Measurements from ENCODE around the gene GPR176. TPM values are rescaled to one million over a fixed set of nuclear protein-coding genes. Genes with fewer than 3 reads are reported as not detected.

Gene GPR176
- total RNA-seq, 1 experiment from 2014 or later: 1.7 TPM

DNA sequence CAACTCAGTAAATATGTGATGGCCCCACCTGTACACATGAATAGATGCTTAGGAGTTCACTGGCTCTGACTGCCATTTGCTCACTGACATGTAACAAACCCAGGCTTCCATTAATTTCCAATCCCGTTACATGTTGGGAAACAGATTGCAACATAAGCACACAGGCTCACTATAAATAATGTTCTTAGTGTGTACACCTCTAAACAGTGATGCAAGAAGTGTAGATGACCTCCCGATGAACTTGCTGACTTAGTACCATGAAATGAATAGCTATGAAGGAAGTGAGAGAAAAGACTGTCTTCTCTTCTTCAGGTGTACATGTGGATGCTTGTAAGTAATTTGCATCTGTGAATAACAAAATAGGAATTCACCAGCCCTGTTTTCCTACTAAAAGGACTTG, 116.0 kb downstream of the GPR176 start:
- DNase-seq (ENCODE audit: low spot score): no peak

DNA sequence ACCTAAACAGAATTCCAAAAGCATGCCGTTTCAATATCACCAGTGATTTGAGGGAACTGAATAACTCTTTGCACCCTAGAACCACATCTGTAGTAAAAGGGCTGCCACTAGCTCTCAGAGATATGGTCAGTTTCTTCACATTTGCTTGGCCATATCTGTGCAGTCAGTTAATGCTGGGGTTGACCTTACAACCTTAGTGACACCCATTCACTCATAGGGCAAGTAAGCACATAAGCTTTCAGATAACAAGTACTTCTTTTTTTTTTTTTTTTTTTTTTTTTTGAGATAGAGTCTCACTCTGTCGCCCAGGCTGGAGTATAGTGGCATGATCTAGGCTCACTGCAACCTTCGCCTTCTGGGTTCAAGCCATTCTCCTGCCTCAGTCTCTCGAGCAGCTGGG, 117.0 kb downstream of the GPR176 start:
- no peak for DNase-seq (ENCODE audit: low spot score)

- DNase-seq (ENCODE audit: low spot score): peak; percentile 71
These were observed 118.3 kb downstream of the GPR176 start for GRCh38 chr15:39801641-39802309.

- DNase-seq (ENCODE audit: low spot score): no peak
These were observed 120.5 kb downstream of the GPR176 start for GRCh38 chr15:39799552-39800011.

GRCh38 chr15:39798382-39798781, 121.7 kb downstream of the GPR176 start:
- no peak for DNase-seq (ENCODE audit: low spot score)

- no peak for DNase-seq (ENCODE audit: low spot score)
These were observed 122.7 kb downstream of the GPR176 start for GRCh38 chr15:39797407-39797806.

DNA sequence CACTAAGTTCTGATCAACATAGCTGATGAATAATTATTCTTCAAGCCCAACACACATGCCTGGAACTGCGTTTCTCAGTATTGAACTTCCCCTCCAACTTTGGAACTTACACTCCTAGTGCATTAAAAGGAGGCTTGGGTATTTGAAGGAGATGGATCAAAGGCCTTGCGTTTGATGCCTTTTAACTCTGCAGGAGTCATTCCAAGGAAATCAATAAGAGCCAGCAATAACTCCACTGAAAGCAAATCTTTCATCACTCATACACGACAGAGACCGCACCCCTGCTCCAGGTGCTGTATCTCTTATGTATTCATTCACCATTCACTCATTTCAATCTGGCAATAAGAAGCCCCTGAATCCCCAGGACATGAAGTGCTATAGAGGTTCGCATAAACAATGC, 123.5 kb downstream of the GPR176 start:
- DNase-seq (ENCODE audit: low spot score): no peak

DNA sequence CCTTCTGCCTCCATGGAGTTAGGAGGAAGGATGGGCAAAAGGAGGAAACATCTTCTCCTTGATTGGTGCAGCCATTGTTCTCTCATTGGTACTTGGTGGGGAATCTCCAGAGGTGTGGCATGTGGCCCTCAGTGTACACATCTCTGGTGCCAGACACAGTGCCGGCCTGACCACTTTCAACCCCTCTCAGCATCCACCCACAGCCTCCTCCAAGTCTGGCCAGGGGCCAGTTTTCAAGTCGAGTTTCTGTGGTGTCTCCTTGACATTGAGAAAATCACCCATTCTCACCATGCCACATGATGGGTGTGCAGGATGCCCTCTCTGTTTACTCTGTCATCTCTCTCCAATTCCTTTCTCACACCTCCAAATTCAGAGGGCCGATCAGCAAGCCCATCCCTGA, 124.6 kb downstream of the GPR176 start:
- no peak for DNase-seq (ENCODE audit: low spot score)

GRCh38 chr15:39794954-39795353, 125.1 kb downstream of the GPR176 start:
- DNase-seq (ENCODE audit: low spot score): no peak

DNA sequence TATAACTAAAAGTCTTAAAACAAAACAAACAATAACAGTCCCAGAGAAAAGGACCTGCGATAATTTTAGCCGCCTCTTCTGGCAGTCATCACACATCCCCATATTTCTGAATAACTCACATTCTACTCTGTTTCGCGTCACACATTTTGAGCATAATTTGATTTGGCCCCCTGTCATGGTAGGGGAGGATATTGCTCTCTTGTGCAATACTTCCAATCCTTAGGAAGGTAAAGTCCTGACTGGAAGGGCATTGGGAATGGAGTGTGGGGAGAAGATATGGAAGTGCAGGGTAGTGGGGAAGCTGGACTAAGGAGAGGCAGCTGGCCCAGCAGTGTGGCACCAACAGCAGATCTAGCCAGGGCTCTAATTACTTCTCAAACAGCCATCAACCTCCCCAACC, 126.1 kb downstream of the GPR176 start:
- no peak for DNase-seq (ENCODE audit: low spot score)

- DNase-seq (ENCODE audit: low spot score): no peak
These were observed 127.2 kb downstream of the GPR176 start for GRCh38 chr15:39792844-39793335.

- no peak for DNase-seq (ENCODE audit: low spot score)
These were observed 127.8 kb downstream of the GPR176 start for GRCh38 chr15:39792025-39792843.

- no peak for DNase-seq (ENCODE audit: low spot score)
These were observed 130.3 kb downstream of the GPR176 start for GRCh38 chr15:39789736-39790135.

DNA sequence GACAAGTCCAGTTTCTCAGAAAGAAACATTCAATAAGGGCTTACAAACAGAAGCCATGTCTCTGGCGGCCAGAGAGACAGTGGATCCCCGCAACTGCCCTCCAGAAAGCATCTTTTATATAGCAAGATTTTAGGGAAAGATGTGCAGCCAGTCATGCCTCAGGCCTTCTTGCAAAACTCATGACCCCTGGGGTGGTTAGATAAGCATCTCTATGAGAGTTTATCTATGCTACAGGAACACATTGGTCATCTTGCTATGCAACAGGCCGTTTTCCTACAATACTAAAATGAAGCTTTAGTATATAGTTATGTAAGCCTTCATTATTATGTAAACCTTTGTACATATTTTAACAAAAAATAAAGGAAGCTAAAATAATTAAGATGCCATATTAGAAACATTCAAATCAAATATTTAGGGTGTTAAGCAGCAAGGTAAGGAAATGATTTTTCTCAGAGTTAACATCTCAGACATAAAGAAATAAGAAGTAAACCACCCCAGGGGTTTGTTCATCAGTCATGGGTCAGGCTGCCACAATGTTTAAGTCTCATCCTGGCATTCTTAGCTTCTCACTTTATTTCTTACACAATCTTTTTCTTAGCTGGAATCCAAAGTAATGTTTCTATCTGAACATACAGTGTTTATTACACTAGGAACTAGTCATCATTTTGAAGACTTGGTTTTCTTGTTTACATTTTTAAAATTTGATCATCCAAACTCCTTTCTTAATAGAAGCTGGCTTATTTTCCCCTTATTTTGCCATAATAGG, 131.1 kb downstream of the GPR176 start:
- DNase-seq (ENCODE audit: low spot score): no peak

DNA sequence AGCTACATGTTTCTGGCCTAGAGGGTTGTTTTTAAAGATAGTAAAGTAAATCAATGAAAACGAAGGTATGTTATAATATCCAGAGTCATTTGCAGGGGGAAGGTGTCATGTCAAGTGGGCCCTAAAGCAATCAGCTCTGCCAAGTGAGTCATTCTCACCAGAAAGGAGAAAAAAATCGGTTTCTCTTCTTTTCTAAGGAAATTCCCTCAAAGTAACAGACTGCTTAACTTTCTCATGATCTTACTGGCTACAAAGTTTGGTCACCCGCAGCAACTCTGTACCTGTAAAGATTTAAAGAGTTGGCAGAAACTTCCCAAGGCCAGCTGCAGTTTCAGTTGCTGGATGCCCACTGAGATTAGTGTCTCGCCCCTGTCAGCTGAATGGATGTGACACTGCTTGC, 132.0 kb downstream of the GPR176 start:
- DNase-seq (ENCODE audit: low spot score): no peak

DNA sequence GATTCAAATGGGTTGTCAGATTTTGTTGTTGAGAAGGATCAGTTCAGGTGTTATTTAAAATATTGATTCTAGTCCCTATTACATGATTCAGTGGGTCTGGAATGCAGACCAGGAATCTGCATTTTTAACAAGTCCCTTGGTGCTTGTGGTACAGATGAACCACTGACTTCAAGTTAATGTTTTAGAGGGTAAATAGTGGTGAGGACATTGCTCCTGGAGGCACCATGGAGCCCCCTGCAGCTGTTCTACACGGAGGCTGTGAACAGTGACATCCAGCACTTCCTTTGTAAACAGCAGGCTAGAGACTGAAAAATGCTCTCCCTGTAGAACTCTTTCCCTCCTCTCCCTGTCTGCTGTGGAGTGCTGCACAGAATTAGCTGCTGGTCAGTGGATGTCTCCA, 132.6 kb downstream of the GPR176 start:
- DNase-seq (ENCODE audit: low spot score): no peak

DNA sequence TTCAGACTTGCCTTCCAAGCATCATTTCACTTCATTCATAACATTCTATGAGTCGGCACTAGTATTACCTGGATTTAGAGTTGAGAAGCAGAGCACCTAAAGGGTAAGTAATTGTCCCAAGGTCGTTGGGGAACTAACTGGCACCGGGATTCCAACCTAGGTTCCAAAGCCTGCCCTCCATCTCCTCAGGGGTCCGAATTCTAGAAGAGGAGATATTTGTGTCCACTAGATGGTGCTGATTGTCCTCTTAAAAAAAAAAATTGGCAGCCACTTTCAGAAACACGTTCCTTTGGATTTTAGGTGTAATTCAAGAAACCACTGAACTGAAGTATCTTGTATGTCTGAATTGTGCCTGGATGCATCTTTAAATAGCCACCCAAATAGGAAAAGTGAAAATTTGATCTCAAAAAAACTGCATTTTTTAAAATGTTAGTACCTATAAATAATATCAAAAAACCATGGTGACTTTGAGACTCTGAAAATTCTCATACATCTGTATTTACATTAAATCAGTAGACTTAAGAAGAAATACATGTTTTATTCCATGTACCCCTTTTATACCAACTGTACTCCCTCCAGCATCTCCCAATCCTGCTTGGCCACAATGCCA, 133.5 kb downstream of the GPR176 start:
- DNase-seq (ENCODE audit: low spot score): peak; percentile 67

DNA sequence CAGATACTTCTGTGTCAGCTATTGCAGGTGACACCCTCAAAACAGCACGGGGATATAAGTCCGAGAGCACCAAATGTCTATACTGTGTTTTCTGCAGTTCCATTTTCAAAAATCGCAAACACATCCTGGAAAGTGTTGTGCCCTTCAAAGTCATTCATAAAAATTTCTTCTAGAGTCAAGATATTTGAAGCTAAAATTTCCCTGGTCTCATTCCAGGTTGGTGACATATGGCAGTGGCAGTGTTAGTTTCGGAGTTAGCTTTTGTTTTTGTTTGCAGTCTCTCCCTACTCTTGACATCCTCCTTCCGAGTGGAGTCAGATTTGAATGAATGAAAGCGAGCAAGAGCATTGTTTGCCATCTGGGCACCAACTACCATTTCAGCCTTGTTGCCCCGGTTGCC, 134.2 kb downstream of the GPR176 start:
- no peak for DNase-seq (ENCODE audit: low spot score)

DNA sequence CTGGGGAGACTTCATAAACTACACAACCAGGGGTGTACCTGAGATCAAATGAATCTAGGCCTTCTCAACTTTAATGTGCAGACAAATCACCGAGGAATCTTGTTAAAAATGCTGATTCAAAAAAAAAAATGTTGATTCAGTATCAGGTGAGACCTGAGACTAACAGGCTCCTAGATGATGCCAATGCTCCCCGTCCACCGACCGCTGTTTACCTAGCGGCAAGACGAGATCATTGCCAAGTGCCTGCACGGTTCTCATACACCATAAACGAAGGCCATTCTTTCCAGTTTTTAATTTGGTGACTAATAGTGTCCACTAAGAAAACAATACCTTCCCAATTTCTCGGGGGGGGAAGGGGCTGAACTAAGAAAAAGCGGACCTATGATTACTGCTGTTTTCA, 134.9 kb downstream of the GPR176 start:
- DNase-seq (ENCODE audit: low spot score): no peak

- no peak for DNase-seq (ENCODE audit: low spot score)
These were observed 135.4 kb downstream of the GPR176 start for GRCh38 chr15:39784638-39785037.

DNA sequence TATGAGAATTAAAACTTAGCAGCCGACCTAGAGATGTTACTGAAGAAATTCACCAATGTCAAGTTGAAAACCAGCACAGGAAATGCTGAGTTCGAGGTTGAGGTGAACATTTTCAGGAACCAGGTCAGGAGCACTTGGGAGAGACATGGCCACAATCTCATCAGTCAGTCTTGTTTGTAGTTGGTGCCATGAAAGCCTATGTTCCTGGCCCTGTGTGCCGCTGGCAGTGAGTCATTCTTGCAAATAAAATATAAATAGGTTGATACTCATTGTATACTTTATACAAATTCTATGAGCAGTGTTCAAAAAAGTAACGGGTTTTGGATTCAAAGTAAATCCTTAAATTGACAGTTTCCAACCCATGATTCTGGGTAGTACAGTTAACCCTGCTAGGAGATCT, 135.9 kb downstream of the GPR176 start:
- no peak for DNase-seq (ENCODE audit: low spot score)

All from HT-29 (cell line).